GM18499 (cell line): ENCODE measurements around the gene PRSS1.
A peak's percentile ranks its signal among the peaks of the same experiment; 100 is the strongest.

ENCODE experiments used
- ATAC-seq: cut with Tn5 transposase; IDR thresholded peaks from one replicate; pipeline ENCODE4 v1.9.1; 2021; ENCODE audit warnings: moderate number of reproducible peaks; ENCODE audit not compliant: insufficient read depth, unreplicated experiment

PRSS1 gene

GRCh38 chr7:142790555-142790954 lies 41.3 kb downstream of the PRSS1 start:
- no peak for ATAC-seq

- no peak for ATAC-seq
Measured at GRCh38 chr7:142791502-142791901, 42.2 kb downstream of the PRSS1 start.

- no peak for ATAC-seq
Measured at GRCh38 chr7:142792129-142792528, 42.9 kb downstream of the PRSS1 start.

GRCh38 chr7:142792593-142792992 lies 43.3 kb downstream of the PRSS1 start:
- ATAC-seq, result no peak

- ATAC-seq, result no peak
Measured at GRCh38 chr7:142793156-142793555, 43.9 kb downstream of the PRSS1 start.

GRCh38 chr7:142795339-142795863 lies 46.1 kb downstream of the PRSS1 start:
- ATAC-seq, result no peak

- ATAC-seq, result no peak
Measured at GRCh38 chr7:142796001-142796500, 46.8 kb downstream of the PRSS1 start.

- ATAC-seq, result peak; percentile 29
Measured at GRCh38 chr7:142796501-142797390, 47.5 kb downstream of the PRSS1 start.

- ATAC-seq, result peak; percentile 12
Measured at GRCh38 chr7:142797391-142798377, 48.4 kb downstream of the PRSS1 start.

- no peak for ATAC-seq
Measured at GRCh38 chr7:142798451-142799436, 49.5 kb downstream of the PRSS1 start.

GRCh38 chr7:142799437-142799835 lies 50.2 kb downstream of the PRSS1 start:
- no peak for ATAC-seq

- ATAC-seq, result no peak
Measured at GRCh38 chr7:142800088-142800487, 50.8 kb downstream of the PRSS1 start.

GRCh38 chr7:142800699-142801260 lies 51.5 kb downstream of the PRSS1 start:
- no peak for ATAC-seq

GRCh38 chr7:142801601-142802295 lies 52.5 kb downstream of the PRSS1 start:
- no peak for ATAC-seq

- ATAC-seq, result no peak
Measured at GRCh38 chr7:142802301-142802700, 53.0 kb downstream of the PRSS1 start.
